C1 segment of cervical spinal cord (tissue), 14 donors: ENCODE results near the gene PTGES.

Experiments
- DNase-seq, 14 donors: peaks; one replicate each; lab custom pipeline; 2025; lab: John Stamatoyannopoulos, UW

Gene PTGES

GRCh38 chr9:129720181-129720864, 32.5 kb downstream of the PTGES start:
- DNase-seq, result no peak

GRCh38 chr9:129719135-129719534, 33.7 kb downstream of the PTGES start:
- no peak for DNase-seq

- DNase-seq, result no peak
Measured at GRCh38 chr9:129718647-129719046, 34.2 kb downstream of the PTGES start.

GRCh38 chr9:129717991-129718390, 34.9 kb downstream of the PTGES start:
- DNase-seq, result no peak

GRCh38 chr9:129716091-129716490, 36.8 kb downstream of the PTGES start:
- no peak for DNase-seq

GRCh38 chr9:129714511-129715061, 38.3 kb downstream of the PTGES start:
- DNase-seq, result peak in 5 of 14 donors; percentile 6 to 58 (median 17)

- DNase-seq, result no peak
Measured at GRCh38 chr9:129713402-129713679, 39.5 kb downstream of the PTGES start.

- DNase-seq, result peak in 4 of 14 donors; percentile 5 to 12 (median 8)
Measured at GRCh38 chr9:129712634-129713401, 40.0 kb downstream of the PTGES start.

- DNase-seq, result no peak
Measured at GRCh38 chr9:129710169-129710453, 42.7 kb downstream of the PTGES start.

- DNase-seq, result no peak
Measured at GRCh38 chr9:129709438-129710168, 43.2 kb downstream of the PTGES start.

- DNase-seq, result no peak
Measured at GRCh38 chr9:129708793-129709192, 44.0 kb downstream of the PTGES start.

GRCh38 chr9:129704807-129705206, 48.0 kb downstream of the PTGES start:
- DNase-seq, result no peak

- peak in 1 of 14 donors; percentile 36 for DNase-seq
Measured at GRCh38 chr9:129703667-129704355, 49.0 kb downstream of the PTGES start.

GRCh38 chr9:129702589-129703520, 50.0 kb downstream of the PTGES start:
- DNase-seq, result no peak

GRCh38 chr9:129701549-129701948, 51.3 kb downstream of the PTGES start:
- DNase-seq, result no peak

GRCh38 chr9:129701054-129701453, 51.8 kb downstream of the PTGES start:
- DNase-seq, result no peak

GRCh38 chr9:129698254-129698757, 54.5 kb downstream of the PTGES start:
- no peak for DNase-seq

- no peak for DNase-seq
Measured at GRCh38 chr9:129697656-129698253, 55.1 kb downstream of the PTGES start.

GRCh38 chr9:129696944-129697655, 55.7 kb downstream of the PTGES start:
- DNase-seq, result no peak

GRCh38 chr9:129695870-129696269, 57.0 kb downstream of the PTGES start:
- no peak for DNase-seq
